GM21423 (cell line): Measurements from ENCODE around the gene CXADR.

Experiments
- ATAC-seq: cut with Tn5 transposase; IDR thresholded peaks from one replicate; pipeline ENCODE4 v1.9.1; 2021; ENCODE audit warnings: mild to moderate bottlenecking, moderate library complexity; ENCODE audit not compliant: unreplicated experiment

The CXADR gene

DNA sequence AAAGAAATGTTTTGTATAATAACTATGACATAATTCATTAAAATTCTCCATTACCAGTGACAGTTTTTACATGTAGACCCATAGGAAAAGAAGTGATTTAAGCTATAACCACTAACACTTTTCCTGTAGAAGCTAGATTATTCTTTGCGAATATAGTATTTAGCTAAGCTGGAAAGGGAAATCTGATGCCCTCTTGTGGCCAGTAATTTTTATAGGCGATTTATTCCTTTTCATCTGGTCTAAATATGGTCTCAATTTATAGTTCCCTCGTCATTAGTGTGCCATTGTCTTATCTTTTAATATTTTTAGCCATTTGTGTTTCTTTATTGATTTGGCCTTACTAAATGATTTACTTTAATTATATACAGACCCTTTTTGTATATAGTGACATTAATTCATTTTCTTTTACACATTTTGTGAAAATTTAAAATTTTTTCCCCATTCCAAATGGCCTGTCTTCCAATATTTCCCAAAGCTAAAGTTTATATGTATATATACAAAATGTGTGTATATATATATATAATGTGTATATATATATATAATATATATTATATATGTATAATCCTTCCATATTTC lies 73.1 kb downstream of the CXADR start:
- ATAC-seq, result no peak

DNA sequence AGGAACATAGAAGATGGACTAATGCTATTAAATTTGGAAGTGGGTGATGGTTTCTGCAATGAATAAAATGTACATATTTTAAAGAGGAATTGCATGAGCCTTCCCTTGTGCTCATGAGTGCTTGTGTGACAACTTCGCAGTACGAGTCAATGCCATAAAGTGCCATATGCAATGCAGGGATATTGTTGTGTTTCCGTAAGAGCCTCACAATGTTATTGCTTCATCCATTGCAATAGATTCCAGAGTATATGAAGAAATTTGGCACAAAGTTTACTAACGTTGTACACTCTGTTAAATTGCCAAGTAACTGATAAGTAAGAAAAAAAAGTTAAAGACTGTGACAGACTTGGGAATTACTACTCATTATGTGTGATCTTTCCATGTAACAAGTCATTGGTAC lies 77.6 kb downstream of the CXADR start:
- no peak for ATAC-seq

DNA sequence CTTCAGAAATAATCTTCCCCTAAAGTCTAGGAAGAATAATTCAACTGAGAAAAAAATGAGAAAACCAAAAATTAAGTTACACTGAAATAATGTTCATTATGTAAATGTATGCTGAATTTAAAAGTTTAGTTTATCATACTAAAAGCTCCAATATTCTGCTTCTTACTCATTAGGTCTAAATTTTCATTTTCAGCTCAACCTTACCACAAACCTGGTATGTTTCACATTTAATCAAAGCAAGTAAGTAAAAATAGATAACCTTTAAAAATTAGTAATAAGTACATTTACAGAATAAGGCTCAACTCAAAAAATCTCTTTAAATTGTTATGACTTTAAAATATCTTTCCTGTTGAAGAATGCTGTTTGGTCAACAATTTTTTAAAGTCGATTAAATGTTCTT lies 84.8 kb downstream of the CXADR start:
- ATAC-seq, result no peak

DNA sequence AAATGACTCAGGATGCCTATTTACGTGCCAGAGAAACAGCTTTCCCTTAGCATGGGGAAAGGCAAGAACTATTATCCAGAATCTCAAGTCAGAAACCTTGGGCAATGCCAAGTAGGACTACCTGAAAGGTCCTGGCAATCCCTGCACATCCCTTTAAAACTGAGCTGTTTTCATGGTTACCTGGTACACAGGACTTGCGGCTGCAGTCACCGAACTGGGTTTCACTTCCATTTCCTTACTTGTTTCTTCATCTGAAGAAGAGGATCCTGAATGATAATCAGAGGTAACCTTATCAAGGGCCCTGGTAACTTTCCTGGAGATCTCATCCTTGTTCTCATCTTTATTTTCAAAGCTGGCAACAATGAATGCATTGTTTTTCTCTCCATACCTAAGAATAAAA lies 85.6 kb downstream of the CXADR start:
- ATAC-seq, result peak; percentile 80

DNA sequence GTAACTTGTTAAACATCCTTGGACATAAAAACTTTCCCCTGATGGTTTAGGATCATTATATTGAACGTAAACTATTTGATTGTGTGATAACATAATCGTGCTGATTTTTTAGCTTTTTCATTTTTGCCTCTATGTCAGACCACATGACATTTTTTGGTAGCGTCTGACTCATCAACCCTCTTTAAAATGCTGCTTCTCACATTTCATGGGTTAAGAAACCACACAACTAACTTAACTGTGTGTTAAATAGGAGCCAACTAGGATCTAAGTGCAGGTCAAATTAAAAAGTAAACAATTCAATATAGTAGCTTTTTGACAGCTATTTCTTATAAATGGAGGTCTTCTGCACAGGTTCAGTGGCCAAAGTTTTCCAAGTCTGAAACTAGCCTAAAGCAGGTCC lies 90.0 kb downstream of the CXADR start:
- ATAC-seq, result no peak

DNA sequence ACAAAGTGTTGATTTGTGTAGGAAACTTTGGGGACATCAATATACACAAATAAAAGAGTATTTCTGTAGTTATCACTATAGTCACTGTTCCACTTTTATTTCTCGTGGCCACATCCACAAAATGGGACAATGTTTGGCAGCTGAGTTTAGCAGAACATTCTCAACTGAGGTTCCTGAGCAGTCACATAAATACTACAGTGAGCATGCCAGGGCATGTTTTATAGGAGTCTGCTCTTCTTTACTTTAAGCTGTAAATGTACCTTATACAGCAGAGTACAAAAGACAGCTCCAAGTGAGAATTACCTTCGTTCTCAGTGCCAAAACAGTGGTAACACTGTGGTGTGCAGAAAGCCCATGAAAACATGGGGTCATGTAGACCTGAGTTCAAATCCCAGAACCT lies 94.8 kb downstream of the CXADR start:
- ATAC-seq, result no peak

DNA sequence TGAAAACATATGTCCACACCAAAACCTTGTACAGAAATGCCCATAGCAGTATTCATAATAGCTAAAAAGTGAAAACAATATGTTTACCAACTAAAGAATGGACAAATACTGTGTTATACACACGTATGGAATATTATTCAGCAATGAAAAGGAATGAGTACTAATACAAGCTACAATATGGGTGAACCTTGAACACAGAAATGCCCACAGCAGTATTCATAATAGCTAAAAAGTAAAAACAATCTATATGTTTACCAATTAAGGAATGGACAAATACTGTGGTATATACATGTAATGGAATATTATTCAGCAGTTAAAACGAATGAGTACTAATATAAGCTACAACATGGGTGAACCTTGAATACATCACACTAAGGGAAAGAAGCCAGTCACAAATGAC lies 96.8 kb downstream of the CXADR start:
- ATAC-seq, result no peak

DNA sequence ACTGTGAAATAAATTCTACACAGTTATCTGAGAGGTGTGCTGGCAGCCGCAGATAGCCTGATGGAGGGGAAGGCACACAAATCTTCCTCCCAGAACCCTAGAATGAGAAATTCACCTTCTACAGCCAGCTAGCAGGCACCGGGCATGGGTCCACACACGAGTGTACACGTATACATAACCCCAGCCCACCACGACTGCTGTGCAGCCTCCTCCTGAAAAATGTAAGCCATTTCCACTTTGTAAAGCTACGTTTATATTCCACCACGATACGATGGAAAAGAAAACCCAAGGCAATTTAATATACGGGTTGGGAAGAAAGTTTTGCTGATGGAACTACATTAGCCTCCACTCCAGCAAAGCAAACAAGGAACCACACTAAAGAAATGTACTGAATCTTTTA lies 98.1 kb downstream of the CXADR start:
- no peak for ATAC-seq

DNA sequence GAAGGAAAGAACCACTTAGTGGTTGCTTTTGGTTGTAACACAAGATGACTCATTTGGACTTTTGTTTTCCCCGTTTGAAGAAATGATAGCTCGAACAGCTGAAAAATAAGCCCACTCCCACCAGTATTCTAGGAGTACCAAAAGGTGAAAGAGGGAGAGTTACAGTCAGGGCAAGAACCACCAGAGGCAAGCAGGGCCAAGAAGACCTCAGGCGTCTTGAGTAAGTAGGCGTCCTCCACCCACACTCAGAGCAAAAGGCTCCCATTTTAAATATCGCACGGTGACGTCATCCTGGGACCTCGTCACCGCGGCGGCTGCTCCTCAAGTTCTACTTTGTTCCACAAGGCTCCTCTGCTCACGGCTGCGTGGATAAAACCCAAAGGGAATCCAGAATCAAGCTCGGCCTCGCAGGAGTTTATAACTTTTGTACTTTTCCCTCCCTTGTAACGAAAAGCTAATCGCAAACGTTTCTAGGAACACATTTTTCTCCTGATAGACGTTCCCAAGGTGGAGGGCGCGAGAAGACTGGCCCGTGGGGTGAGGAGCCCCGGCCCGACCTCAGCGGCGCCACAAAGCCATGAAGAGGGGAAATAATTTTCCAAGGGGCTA lies 98.7 kb downstream of the CXADR start:
- peak; percentile 57 for ATAC-seq

DNA sequence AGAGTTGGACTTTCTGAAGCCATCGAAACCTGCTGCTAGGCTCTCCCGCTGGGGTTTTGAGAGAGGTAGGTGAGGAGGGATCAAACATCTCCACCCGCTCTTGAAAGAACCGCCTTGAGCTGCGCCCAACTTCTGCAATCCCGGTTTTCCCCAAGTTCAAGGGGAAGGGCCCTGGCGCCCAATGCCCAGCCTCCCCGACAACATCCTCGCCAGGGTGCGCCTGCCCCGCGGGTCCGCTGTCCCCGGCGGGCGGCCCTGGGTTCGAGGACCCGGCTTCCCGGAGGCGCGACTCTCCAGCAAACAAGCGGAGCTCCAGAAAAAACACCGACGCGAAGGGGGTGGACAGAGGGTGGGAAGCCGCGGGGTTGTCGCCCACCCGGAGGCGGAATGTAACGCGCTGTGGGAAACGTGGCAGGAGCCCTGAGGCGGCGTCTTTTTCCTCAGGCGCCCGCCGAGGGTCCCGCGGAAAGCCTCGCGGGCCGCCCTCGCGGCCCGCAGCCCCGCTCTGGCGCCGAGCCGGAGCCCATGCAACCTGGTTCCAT lies 99.3 kb downstream of the CXADR start:
- peak; percentile 9 for ATAC-seq

DNA sequence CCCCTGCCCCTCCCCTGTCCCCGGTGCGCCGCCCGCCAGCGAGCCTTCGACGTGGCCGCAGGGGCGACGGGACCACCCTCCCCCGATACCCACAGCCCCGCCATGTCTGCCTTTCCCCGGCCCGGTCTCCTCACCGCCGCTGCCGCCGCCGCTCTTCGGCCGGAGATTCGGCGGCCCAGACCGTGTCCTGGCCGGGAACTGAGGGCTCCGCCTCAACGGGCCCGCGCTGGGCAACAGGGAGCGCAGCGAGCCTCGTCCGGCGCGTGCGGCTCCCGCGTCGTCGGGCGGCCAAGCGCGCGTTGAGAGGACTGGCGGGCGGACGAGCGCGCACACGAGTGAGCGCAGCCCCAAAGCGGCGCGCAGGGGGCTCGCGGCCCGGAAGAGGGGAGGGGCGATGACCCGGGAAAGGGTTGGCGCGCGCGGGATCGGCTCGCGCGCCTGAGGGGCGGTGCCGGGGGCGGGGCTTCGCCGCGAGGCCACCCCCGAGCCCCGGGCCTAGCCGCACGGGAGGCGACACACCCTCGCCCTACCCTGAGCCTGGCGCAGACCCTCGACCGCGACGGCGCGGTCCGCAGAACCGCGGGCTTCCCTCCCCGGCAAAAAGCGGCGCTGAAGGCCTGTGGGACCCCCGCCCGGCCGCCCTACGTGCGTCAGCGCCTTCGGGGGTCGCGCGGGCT lies 99.9 kb downstream of the CXADR start, which contains the start of gene BTG3:
TSS of gene BTG3 (minus strand) at position 337 of the 677 bp plus-strand sequence. CDS start 3,757 bp downstream, outside the sequence.
- ATAC-seq, result peak; percentile 73

DNA sequence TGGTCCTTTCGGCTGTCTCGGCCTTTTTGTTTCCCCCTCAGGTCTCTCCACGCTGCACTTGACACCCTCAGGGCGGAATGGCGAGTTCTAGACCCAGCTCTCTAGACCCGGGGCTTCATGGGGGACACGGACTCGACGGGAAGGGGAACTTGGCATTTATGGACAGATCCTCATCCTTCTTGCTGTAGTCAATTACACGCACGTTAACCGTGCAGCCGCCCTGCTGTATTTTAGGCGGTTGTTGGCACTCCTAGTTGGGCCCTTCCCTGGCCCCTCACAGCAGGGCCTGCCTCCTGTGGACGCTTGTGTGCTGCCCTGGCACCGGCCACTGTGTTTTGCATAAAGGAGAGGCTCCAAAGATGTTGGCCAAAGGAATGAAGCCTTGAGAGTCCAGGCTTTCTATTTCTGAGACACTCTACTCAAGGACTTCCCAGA lies 100.4 kb downstream of the CXADR start:
- ATAC-seq, result peak; percentile 1

DNA sequence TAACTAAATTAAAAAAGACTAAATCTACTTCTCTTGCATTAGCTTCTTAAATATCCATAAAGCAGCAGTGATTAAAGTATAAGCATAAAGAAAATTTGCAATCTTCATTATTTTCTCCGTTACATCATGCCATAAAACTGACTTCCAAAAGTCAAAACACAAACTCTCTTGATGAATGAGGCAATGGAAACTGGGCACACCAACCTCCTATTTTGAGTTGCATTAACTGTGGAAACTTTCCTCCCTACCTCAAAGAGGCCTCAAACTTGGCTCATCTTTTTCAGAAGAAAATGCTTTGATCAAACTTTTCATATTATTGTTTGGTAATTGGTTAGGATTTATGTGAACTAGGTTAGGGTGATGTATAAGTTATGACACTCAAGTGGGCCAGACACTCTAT lies 104.0 kb downstream of the CXADR start:
- no peak for ATAC-seq

DNA sequence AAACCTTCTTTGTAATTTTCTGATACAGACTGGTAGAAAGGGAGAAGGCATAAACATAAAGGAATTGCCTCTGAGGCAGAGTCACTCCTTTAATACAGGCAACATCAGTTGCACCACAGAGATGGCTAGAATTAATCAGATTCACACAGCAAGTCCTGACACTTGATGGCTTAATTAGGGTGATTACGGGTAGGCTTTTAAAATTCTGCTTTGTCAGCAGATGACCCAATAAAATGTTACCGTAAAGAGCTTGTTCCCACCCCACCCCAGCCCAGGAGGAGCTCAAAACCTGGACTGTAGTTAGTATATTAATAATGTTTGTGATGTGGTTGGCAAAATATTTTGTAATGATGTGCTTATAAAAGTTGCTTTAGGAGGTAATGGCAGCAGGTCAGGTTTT lies 109.2 kb downstream of the CXADR start:
- no peak for ATAC-seq

DNA sequence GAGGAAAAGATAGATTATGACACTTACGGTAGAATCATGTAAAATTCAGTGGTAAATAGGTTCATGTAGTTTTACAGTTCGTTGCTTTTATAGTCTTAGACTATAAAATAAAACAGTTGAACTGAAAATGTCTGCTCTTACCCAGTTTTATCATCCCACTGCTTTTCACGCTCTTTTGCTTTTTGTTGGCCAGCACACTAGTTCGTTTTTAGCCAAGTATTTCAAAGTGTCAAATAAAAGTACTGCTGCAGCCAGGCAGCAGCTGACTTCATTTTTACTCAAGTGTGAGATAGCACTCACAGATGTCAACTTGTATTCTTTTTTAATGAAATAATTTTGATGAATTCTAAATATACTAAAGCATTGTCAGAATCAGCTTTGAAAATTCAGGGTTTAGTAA lies 118.4 kb downstream of the CXADR start:
- ATAC-seq, result no peak

DNA sequence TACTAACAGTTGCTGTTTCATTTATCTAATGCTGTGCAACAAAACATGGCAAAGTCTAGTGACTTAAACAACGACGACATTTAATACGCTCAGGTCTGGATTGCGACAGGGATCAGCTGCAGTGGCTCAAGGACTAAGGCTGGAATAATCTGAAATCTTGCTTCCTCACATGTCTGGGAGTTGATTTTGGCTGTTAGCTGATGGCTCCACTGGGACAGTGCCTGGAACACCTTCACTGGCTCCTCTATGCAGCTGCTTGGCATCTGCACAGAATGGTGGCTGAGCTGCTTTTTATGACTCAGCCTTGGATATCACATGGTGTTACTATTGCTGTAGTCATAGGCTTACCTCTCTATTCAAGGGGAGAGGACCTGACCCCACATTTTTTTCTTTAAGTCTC lies 123.9 kb downstream of the CXADR start:
- ATAC-seq, result no peak

DNA sequence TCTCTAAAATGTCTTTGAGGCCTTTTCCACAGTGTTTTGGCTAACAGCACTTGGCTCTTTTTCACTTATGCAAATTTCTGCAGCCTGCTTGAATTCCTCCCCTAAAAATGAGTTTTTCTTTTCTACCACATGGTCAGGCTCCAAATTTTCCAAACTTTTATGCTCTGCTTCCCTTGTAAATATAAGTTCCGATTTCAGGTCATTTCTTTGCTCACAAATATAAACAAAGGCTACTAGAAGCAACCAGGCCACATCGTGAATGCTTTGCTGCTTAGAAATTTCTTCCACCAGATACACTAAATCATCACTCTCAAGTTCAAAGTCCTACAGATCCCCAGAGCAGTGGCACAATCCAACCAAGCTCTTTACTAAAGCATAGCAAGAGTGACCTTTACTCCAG lies 128.0 kb downstream of the CXADR start:
- no peak for ATAC-seq
